Panc1 (cell line): ENCODE results near the gene RPL36.

Experiments
- POLR2AphosphoS5 ChIP-seq: IDR thresholded peaks from 2 replicates; pipeline ENCODE4 v1.6.1; 2012; ENCODE audit warnings: mild to moderate bottlenecking, low read depth, low read length, moderate library complexity
- SIN3A ChIP-seq: IDR thresholded peaks from 2 replicates; pipeline ENCODE4 v1.6.1; 2012; ENCODE audit warnings: low read depth, mild to moderate bottlenecking, low read length, moderate library complexity, borderline replicate concordance; ENCODE audit not compliant: insufficient read depth
- TCF7L2 ChIP-seq: IDR thresholded peaks from 2 replicates; pipeline ENCODE4 v1.6.1; 2011; ENCODE audit warnings: mild to moderate bottlenecking, low read depth, low read length, inconsistent platforms
- TF ChIP-seq, protein P1 (sequence below): fragments of 450-650 bp; IDR thresholded peaks from 2 replicates; pipeline ENCODE4 v1.5.1; 2017; ENCODE audit warnings: mild to moderate bottlenecking
- TF ChIP-seq, protein P2 (sequence below), 2 experiments: IDR thresholded peaks; 2 replicates each; pipeline ENCODE4 v1.6.1; 2011 to 2012; ENCODE audit warnings: low read depth in 2 of 2, control low read depth in 1 of 2, low read length in 1 of 2, mild to moderate bottlenecking in 1 of 2, moderate library complexity in 1 of 2; ENCODE audit not compliant: insufficient read depth in 1 of 2

DNA sequence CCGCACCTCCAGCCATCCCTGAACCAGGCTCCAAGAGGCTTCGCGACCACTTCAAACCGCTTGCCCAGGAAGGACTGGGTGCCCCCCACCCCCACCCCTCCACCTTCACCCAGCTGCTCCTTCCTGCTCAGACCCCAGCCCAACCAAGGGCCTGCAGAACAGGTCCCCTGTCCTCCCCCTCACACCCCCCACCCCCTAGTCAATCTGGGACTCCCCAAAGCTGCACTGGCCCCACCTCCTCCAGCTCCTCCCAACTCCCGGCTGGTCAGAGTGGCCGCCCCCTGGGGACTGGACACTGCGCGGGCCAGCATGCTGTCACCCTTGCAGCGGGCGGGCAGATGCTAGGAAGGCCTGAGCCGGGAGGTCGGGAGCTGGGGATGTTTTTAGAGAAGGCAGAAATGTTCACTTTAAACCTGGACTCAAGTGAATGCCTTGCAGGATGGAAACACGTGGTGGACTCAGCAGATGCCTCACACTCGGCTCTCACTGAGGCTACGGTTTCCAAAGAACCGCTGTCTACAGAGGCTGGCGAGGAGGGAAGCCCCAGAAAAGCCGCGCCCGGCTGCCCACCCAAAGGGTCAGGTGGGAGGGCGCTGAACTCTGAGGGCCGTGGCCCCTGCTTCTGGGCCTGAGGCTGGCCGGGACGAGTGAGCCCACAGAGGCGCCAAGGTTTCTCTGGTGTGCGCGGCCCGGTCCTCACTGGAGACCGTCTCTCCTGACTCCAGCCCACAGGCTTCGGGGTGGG, 8.0 kb downstream of the RPL36 start:
- TF ChIP-seq, protein P1, sequence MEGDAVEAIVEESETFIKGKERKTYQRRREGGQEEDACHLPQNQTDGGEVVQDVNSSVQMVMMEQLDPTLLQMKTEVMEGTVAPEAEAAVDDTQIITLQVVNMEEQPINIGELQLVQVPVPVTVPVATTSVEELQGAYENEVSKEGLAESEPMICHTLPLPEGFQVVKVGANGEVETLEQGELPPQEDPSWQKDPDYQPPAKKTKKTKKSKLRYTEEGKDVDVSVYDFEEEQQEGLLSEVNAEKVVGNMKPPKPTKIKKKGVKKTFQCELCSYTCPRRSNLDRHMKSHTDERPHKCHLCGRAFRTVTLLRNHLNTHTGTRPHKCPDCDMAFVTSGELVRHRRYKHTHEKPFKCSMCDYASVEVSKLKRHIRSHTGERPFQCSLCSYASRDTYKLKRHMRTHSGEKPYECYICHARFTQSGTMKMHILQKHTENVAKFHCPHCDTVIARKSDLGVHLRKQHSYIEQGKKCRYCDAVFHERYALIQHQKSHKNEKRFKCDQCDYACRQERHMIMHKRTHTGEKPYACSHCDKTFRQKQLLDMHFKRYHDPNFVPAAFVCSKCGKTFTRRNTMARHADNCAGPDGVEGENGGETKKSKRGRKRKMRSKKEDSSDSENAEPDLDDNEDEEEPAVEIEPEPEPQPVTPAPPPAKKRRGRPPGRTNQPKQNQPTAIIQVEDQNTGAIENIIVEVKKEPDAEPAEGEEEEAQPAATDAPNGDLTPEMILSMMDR: no peak
- TF ChIP-seq, protein P2, sequence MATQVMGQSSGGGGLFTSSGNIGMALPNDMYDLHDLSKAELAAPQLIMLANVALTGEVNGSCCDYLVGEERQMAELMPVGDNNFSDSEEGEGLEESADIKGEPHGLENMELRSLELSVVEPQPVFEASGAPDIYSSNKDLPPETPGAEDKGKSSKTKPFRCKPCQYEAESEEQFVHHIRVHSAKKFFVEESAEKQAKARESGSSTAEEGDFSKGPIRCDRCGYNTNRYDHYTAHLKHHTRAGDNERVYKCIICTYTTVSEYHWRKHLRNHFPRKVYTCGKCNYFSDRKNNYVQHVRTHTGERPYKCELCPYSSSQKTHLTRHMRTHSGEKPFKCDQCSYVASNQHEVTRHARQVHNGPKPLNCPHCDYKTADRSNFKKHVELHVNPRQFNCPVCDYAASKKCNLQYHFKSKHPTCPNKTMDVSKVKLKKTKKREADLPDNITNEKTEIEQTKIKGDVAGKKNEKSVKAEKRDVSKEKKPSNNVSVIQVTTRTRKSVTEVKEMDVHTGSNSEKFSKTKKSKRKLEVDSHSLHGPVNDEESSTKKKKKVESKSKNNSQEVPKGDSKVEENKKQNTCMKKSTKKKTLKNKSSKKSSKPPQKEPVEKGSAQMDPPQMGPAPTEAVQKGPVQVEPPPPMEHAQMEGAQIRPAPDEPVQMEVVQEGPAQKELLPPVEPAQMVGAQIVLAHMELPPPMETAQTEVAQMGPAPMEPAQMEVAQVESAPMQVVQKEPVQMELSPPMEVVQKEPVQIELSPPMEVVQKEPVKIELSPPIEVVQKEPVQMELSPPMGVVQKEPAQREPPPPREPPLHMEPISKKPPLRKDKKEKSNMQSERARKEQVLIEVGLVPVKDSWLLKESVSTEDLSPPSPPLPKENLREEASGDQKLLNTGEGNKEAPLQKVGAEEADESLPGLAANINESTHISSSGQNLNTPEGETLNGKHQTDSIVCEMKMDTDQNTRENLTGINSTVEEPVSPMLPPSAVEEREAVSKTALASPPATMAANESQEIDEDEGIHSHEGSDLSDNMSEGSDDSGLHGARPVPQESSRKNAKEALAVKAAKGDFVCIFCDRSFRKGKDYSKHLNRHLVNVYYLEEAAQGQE (IDR thresholded peaks at IDR 0.05; ENCODE audit: insufficient read depth in 1 of 2, low read depth in 2 of 2, low read length in 1 of 2): no peak
- TF ChIP-seq POLR2AphosphoS5 (peak; percentile 54; the same call in 1 of the 2 replicates), TCF7L2 (no peak), SIN3A (no peak; the same call in 1 of the 2 replicates)
